ENCODE results near the gene CCRL2.

GRCh38 chr3:46406788-46407611, at the start of gene CCRL2, which contains the start of gene CCR5AS:
- no peak for TF ChIP-seq CTCF (IDR thresholded peaks at IDR 0.05)
- TF ChIP-seq POLR2A (IDR thresholded peaks at IDR 0.05): peak in 1 of 2 donors; percentile 14
